Activated CD4-positive, alpha-beta memory T cell treated with anti-CD3 and anti-CD28 coated beads, Interleukin-2, amount 10 ng/mL, durations not matched to agents 7 days and 5 days (primary cell): ENCODE results near the gene ZFC3H1. TPM values are rescaled to one million over a fixed set of nuclear protein-coding genes. Genes with fewer than 3 reads are reported as not detected.

Experiments used
- CTCF ChIA-PET: fragments of 350-600 bp; sonication (Branson Sonifier 250); formaldehyde crosslinking; loops from one replicate; lab custom pipeline; 2021; ENCODE audit warnings: antibody characterized with exemption, inconsistent platforms; lab: Charles Lee
- POLR2A ChIA-PET: fragments of 350-600 bp; sonication (Branson Sonifier 250); formaldehyde crosslinking; loops from one replicate; lab custom pipeline; 2021; ENCODE audit warnings: antibody characterized with exemption; lab: Charles Lee
- DNase-seq: peaks from one replicate; pipeline ENCODE4 v3.0.0-alpha.2; 2020
- H3K27ac Mint-ChIP-seq: one replicate; pipeline ENCODE4 v1.8.0; 2021; ENCODE audit warnings: mild to moderate bottlenecking, mixed read lengths
- H3K27me3 Mint-ChIP-seq: one replicate; pipeline ENCODE4 v1.8.0; 2021; ENCODE audit warnings: mixed read lengths
- H3K36me3 Mint-ChIP-seq: one replicate; pipeline ENCODE4 v1.8.0; 2021; ENCODE audit warnings: low read depth, mixed read lengths
- H3K4me1 Mint-ChIP-seq: one replicate; pipeline ENCODE4 v1.8.0; 2021; ENCODE audit warnings: mixed read lengths
- H3K4me3 Mint-ChIP-seq: one replicate; pipeline ENCODE4 v1.8.0; 2021; ENCODE audit warnings: mild to moderate bottlenecking, mixed read lengths
- H3K9me3 Mint-ChIP-seq: one replicate; pipeline ENCODE4 v1.8.0; 2021; ENCODE audit warnings: mixed read lengths
- total RNA-seq, 2 experiments: library from RNA; stranded (reverse); gene quantifications; one replicate each; pipeline ENCODE4 v1.2.3, GENCODE V29; 2021

The ZFC3H1 gene
- total RNA-seq, 2 experiments from 2014 or later: 64.7 to 76.8 TPM

DNA sequence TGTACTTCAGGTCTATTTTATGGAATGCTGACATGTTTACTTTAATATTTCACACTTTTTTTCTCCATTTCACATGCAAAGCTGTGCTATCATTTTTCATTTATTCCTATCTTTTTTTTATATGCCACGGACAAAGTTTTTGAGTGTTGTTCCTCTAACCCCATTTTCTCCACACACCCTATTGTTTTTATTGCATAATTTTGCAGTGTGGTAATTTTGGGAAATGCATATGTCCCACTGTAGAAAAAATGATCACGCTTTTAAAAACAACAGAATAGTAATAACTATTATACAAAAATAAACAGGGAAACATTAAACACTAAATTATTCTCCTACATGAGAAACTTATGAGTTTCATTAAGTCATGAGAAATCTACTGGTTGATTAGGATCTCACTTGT is 14.2 kb downstream of the ZFC3H1 start:
- Mint-ChIP-seq H3K9me3 (no peaks in the 10 kb centered on the region), H3K27ac (no peak overlapping the region), H3K27me3 (no peaks in the 10 kb centered on the region), H3K4me1 (peaks cover 15% of the 10 kb centered on the region), H3K36me3 (peaks cover 37% of the 10 kb centered on the region), H3K4me3 (no peak overlapping the region)
- CTCF ChIA-PET: interaction anchor here (1.5 kb wide), 1 partner anchor 14 kb away, joined by 3 read pairs; no protein-coding TSS in a partner anchor
- POLR2A ChIA-PET: interaction anchor here (1.7 kb wide), 1 partner anchor 14 kb away, joined by 8 read pairs; no protein-coding TSS in a partner anchor
- no peak for DNase-seq

DNA sequence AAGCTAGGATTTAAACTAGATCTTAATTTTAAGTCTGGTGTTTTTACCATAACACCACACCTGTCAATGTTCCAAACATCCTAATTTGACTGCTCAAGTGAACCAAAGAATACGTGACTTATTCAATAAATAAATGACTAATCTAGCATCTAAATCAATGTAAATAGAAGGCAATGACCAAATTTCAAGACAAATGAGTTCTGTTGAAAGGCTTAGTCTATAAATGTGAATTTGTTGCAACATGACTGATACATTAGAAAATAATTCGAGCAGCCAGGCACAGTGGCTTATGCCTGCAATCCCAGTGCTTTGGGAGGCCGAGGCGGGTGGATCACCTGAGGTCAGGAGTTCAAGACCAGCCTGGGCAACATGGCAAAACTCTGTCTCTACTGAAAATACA is 15.1 kb downstream of the ZFC3H1 start:
- H3K9me3 Mint-ChIP-seq: no peaks in the 10 kb centered on the region
- peaks cover 45% of the 10 kb centered on the region for H3K36me3 Mint-ChIP-seq
- H3K27me3 Mint-ChIP-seq: no peaks in the 10 kb centered on the region
- no peak overlapping the region for H3K27ac Mint-ChIP-seq
- ChIA-PET POLR2A (interaction anchor here (1.1 kb wide), 1 partner anchor 14 kb away, joined by 3 read pairs; no protein-coding TSS in a partner anchor), CTCF (interaction anchor here (1.2 to 4.2 kb wide), 3 partner anchors 12 to 99 kb away, joined by 3 to 27 read pairs (median 4); no protein-coding TSS in a partner anchor)
- no peak overlapping the region for H3K4me3 Mint-ChIP-seq
- no peak for DNase-seq
- H3K4me1 Mint-ChIP-seq: peaks cover 21% of the 10 kb centered on the region

- no peak overlapping the region for H3K4me3 Mint-ChIP-seq
- H3K27me3 Mint-ChIP-seq: no peaks in the 10 kb centered on the region
- H3K9me3 Mint-ChIP-seq: no peaks in the 10 kb centered on the region
- H3K4me1 Mint-ChIP-seq: peaks cover 32% of the 10 kb centered on the region
- H3K27ac Mint-ChIP-seq: no peak overlapping the region
- peaks cover 64% of the 10 kb centered on the region for H3K36me3 Mint-ChIP-seq
- POLR2A ChIA-PET: interaction anchor here (1.1 to 2.6 kb wide), 2 partner anchors 11 to 17 kb away, joined by 3 to 21 read pairs; partner anchors contain the start of genes THAP2 and ZFC3H1
- CTCF ChIA-PET: interaction anchor here (2.4 to 4.2 kb wide), 2 partner anchors 10 to 40 kb away, joined by 9 to 27 read pairs; partner anchors contain the start of gene TMEM19
- DNase-seq: no peak
Measured at GRCh38 chr12:71646512-71646911, 17.1 kb downstream of the ZFC3H1 start.

- CTCF ChIA-PET: interaction anchor here (1.0 to 4.2 kb wide), 3 partner anchors 9 to 41 kb away, joined by 3 to 27 read pairs (median 9); partner anchors contain the start of genes THAP2 and TMEM19
- H3K27me3 Mint-ChIP-seq: no peaks in the 10 kb centered on the region
- no peak for DNase-seq
- H3K36me3 Mint-ChIP-seq: peaks cover 70% of the 10 kb centered on the region
- H3K9me3 Mint-ChIP-seq: no peaks in the 10 kb centered on the region
- POLR2A ChIA-PET: interaction anchor here (0.9 to 2.6 kb wide), 2 partner anchors 18 to 19 kb away, joined by 3 to 21 read pairs; partner anchors contain the start of genes THAP2 and ZFC3H1
- H3K4me1 Mint-ChIP-seq: peaks cover 35% of the 10 kb centered on the region
- no peak overlapping the region for H3K4me3 Mint-ChIP-seq
- peak overlapping the region; percentile 47 for H3K27ac Mint-ChIP-seq
Measured at GRCh38 chr12:71645268-71645667, 18.4 kb downstream of the ZFC3H1 start.

DNA sequence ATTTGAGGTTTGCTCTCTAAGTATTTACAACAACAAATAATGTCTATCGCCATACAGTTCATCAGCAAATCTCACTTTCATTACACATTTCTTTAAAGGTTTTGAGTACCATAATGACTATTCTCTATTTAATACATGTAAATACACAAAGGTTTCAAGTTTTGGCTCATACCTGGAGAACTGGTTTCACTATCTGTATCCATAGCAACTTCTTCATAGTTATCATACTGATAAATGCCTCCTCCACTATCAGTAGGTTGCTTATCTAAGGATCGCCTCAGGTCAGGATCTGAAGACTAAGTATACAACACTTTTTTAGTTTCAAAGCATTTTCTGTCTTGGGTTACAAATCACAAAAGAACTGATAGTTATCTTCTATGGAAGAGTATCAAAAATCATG is 21.4 kb downstream of the ZFC3H1 start:
- no peaks in the 10 kb centered on the region for H3K9me3 Mint-ChIP-seq
- peaks cover 70% of the 10 kb centered on the region for H3K36me3 Mint-ChIP-seq
- H3K4me3 Mint-ChIP-seq: no peak overlapping the region
- peak overlapping the region; percentile 33 for H3K27ac Mint-ChIP-seq
- CTCF ChIA-PET: interaction anchor here (0.8 to 1.0 kb wide), 2 partner anchors 105 to 138 kb away, joined by 4 to 7 read pairs; no protein-coding TSS in a partner anchor
- no peaks in the 10 kb centered on the region for H3K27me3 Mint-ChIP-seq
- H3K4me1 Mint-ChIP-seq: peaks cover 31% of the 10 kb centered on the region
- POLR2A ChIA-PET: interaction anchor here (1.1 to 1.2 kb wide), 2 partner anchors 21 to 43 kb away, joined by 3 to 7 read pairs; partner anchors contain the start of genes THAP2 and ZFC3H1
- no peak for DNase-seq

DNA sequence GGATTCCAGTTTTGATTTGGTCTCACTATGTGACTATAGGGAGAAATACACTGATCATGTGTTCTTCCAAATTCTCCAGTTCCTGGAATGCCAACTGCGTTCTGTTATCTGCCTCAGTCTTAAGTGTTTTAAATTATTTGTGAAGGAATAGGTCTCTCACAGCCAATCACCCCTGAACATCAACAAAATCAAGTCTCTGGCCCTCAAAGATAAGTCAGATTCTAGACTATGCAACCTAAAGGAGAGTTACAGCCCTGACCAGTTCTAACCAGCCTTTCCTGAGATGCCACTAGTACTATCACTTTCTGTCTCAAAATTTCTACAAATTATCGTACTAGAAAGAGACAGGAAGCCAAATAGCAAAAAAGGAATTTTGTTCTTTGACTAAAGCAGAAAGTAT is 22.3 kb downstream of the ZFC3H1 start:
- H3K27me3 Mint-ChIP-seq: no peaks in the 10 kb centered on the region
- POLR2A ChIA-PET: no interaction called here
- no peak for DNase-seq

GRCh38 chr12:71640316-71640715 is 23.3 kb downstream of the ZFC3H1 start:
- Mint-ChIP-seq H3K27me3 (no peaks in the 10 kb centered on the region), H3K36me3 (peaks cover 67% of the 10 kb centered on the region), H3K27ac (no peak overlapping the region), H3K4me3 (no peak overlapping the region), H3K9me3 (no peaks in the 10 kb centered on the region), H3K4me1 (peaks cover 32% of the 10 kb centered on the region)
- DNase-seq: no peak
- POLR2A ChIA-PET: interaction anchor here (1.8 kb wide), 1 partner anchor 23 kb away, joined by 8 read pairs; the partner anchor contains the start of genes THAP2 and ZFC3H1
- CTCF ChIA-PET: interaction anchor here (0.8 to 2.3 kb wide), 2 partner anchors 23 to 106 kb away, joined by 3 to 8 read pairs; partner anchors contain the start of genes THAP2 and ZFC3H1

More for the DNA sequence above, 22.3 kb downstream of the ZFC3H1 start:
- Mint-ChIP-seq H3K36me3 (peaks cover 67% of the 10 kb centered on the region), H3K27ac (no peak overlapping the region), H3K4me1 (peaks cover 33% of the 10 kb centered on the region), H3K9me3 (no peaks in the 10 kb centered on the region), H3K4me3 (no peak overlapping the region)
- CTCF ChIA-PET: no interaction called here

- POLR2A ChIA-PET: interaction anchor here (1.8 kb wide), 1 partner anchor 24 kb away, joined by 8 read pairs; the partner anchor contains the start of genes THAP2 and ZFC3H1
- no peak overlapping the region for H3K27ac Mint-ChIP-seq
- no peak for DNase-seq
- no peaks in the 10 kb centered on the region for H3K27me3 Mint-ChIP-seq
- peaks cover 30% of the 10 kb centered on the region for H3K4me1 Mint-ChIP-seq
- no peak overlapping the region for H3K4me3 Mint-ChIP-seq
- no peaks in the 10 kb centered on the region for H3K9me3 Mint-ChIP-seq
- CTCF ChIA-PET: interaction anchor here (0.8 to 2.3 kb wide), 2 partner anchors 24 to 107 kb away, joined by 3 to 8 read pairs; partner anchors contain the start of genes THAP2 and ZFC3H1
- peaks cover 68% of the 10 kb centered on the region for H3K36me3 Mint-ChIP-seq
Measured at GRCh38 chr12:71639341-71639760, 24.3 kb downstream of the ZFC3H1 start.

DNA sequence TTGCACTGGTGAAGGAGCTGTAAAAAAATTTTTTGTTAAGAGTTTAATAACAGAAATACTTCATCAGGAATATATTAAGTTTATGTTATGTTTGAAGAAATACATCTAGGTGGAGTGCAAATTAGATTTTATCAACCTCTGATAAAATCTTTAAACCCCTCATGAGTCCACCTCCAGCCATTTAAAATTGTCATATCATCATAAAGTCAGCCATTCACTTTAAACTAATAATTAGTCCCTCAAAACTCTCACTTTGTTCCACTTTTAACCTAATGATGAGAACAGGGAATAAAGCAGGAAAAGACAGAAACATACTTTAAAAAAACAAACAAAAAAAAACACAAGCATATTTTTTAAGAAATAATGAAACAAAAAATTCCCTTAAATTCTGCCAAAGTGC is 25.1 kb downstream of the ZFC3H1 start:
- no peak for DNase-seq
- Mint-ChIP-seq H3K9me3 (no peaks in the 10 kb centered on the region), H3K4me3 (no peak overlapping the region), H3K27me3 (no peaks in the 10 kb centered on the region), H3K27ac (no peak overlapping the region), H3K4me1 (peaks cover 23% of the 10 kb centered on the region), H3K36me3 (peaks cover 67% of the 10 kb centered on the region)
- ChIA-PET POLR2A (no interaction called here), CTCF (interaction anchor here (1.3 to 2.3 kb wide), 2 partner anchors 26 to 108 kb away, joined by 3 to 8 read pairs; partner anchors contain the start of gene THAP2)

GRCh38 chr12:71636704-71637115 is 26.9 kb downstream of the ZFC3H1 start:
- H3K36me3 Mint-ChIP-seq: peaks cover 65% of the 10 kb centered on the region
- POLR2A ChIA-PET: interaction anchor here (1.0 to 4.1 kb wide), 6 partner anchors 11 to 118 kb away, joined by 3 to 29 read pairs (median 4); partner anchors contain the start of genes RAB21, THAP2, TMEM19 and ZFC3H1
- no peak overlapping the region for H3K4me3 Mint-ChIP-seq

GRCh38 chr12:71627438-71628002 is 36.1 kb downstream of the ZFC3H1 start:
- POLR2A ChIA-PET: interaction anchor here (1.1 to 1.6 kb wide), 3 partner anchors 14 to 37 kb away, joined by 4 to 8 read pairs (median 4); partner anchors contain the start of gene THAP2
- CTCF ChIA-PET: interaction anchor here (0.7 to 3.4 kb wide), 4 partner anchors 9 to 218 kb away, joined by 3 to 22 read pairs (median 7); no protein-coding TSS in a partner anchor
- no peak for DNase-seq
- Mint-ChIP-seq H3K36me3 (peaks cover 69% of the 10 kb centered on the region), H3K4me3 (no peak overlapping the region), H3K4me1 (peaks cover 17% of the 10 kb centered on the region), H3K9me3 (no peaks in the 10 kb centered on the region), H3K27ac (no peak overlapping the region), H3K27me3 (no peaks in the 10 kb centered on the region)

More at GRCh38 chr12:71636704-71637115, 26.9 kb downstream of the ZFC3H1 start:
- Mint-ChIP-seq H3K27ac (no peak overlapping the region), H3K9me3 (no peaks in the 10 kb centered on the region), H3K27me3 (no peaks in the 10 kb centered on the region), H3K4me1 (peaks cover 14% of the 10 kb centered on the region)
- DNase-seq: no peak
- CTCF ChIA-PET: interaction anchor here (0.6 to 1.9 kb wide), 25 partner anchors 10 to 1343 kb away, joined by 3 to 27 read pairs (median 4); partner anchors contain the start of genes THAP2, TMEM19 and ZFC3H1

- no peak for DNase-seq
- H3K9me3 Mint-ChIP-seq: no peaks in the 10 kb centered on the region
- H3K27me3 Mint-ChIP-seq: no peaks in the 10 kb centered on the region
- H3K4me3 Mint-ChIP-seq: no peak overlapping the region
- CTCF ChIA-PET: interaction anchor here (1.1 to 3.4 kb wide), 3 partner anchors 10 to 153 kb away, joined by 4 to 22 read pairs (median 11); no protein-coding TSS in a partner anchor
- POLR2A ChIA-PET: interaction anchor here (1.6 to 2.4 kb wide), 2 partner anchors 13 to 37 kb away, joined by 8 to 11 read pairs; partner anchors contain the start of genes THAP2 and ZFC3H1
- no peak overlapping the region for H3K27ac Mint-ChIP-seq
- peaks cover 18% of the 10 kb centered on the region for H3K4me1 Mint-ChIP-seq
- peaks cover 69% of the 10 kb centered on the region for H3K36me3 Mint-ChIP-seq
Measured at GRCh38 chr12:71626768-71627167, 36.9 kb downstream of the ZFC3H1 start.
